Neural progenitor cell (in vitro differentiated cells): ENCODE results near the gene LARGE1.

Source experiments
- EZH2 ChIP-seq: fragments of 200-600 bp; sonication (generic); IDR thresholded peaks from 2 replicates; pipeline ENCODE4 v1.6.1; 2017; ENCODE audit warnings: antibody characterized with exemption, mild to moderate bottlenecking, moderate library complexity
- EZH2phosphoT487 ChIP-seq: fragments of 200-600 bp; sonication (generic); IDR thresholded peaks from 2 replicates; pipeline ENCODE4 v1.6.1; 2017; ENCODE audit warnings: antibody characterized with exemption
- TF ChIP-seq, protein P1 (sequence below): fragments of 200-600 bp; sonication (generic); IDR thresholded peaks from 2 replicates; pipeline ENCODE4 v1.5.1; 2017; ENCODE audit warnings: antibody characterized with exemption, mild to moderate bottlenecking

DNA sequence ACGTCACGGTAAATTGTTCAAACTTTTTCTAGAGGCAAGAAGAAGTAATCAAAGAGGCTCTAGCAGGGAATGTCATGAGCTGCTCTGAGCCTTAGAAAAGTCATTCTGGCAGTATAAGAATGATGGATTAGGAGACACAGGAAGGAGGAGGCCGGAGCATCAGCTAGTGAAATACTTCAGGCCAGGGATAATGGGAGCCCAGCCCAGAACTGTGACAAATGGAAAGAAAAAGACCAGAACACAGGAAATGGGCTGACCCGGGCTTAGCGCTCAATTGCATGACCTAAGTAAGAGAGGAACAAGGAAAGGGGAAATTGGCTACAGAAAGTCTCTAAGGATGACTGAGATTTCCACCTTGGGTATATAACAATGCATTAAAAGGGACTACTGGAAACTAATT is 108.6 kb downstream of the LARGE1 start:
- TF ChIP-seq, protein P1, sequence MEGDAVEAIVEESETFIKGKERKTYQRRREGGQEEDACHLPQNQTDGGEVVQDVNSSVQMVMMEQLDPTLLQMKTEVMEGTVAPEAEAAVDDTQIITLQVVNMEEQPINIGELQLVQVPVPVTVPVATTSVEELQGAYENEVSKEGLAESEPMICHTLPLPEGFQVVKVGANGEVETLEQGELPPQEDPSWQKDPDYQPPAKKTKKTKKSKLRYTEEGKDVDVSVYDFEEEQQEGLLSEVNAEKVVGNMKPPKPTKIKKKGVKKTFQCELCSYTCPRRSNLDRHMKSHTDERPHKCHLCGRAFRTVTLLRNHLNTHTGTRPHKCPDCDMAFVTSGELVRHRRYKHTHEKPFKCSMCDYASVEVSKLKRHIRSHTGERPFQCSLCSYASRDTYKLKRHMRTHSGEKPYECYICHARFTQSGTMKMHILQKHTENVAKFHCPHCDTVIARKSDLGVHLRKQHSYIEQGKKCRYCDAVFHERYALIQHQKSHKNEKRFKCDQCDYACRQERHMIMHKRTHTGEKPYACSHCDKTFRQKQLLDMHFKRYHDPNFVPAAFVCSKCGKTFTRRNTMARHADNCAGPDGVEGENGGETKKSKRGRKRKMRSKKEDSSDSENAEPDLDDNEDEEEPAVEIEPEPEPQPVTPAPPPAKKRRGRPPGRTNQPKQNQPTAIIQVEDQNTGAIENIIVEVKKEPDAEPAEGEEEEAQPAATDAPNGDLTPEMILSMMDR: no peak
- TF ChIP-seq EZH2phosphoT487 (no peak), EZH2 (no peak)
